ENCODE results near the gene CAMK2A. TPM values are rescaled to one million over a fixed set of nuclear protein-coding genes. Genes with fewer than 3 reads are reported as not detected.

CAMK2A gene
- total RNA-seq, 1 donor from 2014 or later = not detected

DNA sequence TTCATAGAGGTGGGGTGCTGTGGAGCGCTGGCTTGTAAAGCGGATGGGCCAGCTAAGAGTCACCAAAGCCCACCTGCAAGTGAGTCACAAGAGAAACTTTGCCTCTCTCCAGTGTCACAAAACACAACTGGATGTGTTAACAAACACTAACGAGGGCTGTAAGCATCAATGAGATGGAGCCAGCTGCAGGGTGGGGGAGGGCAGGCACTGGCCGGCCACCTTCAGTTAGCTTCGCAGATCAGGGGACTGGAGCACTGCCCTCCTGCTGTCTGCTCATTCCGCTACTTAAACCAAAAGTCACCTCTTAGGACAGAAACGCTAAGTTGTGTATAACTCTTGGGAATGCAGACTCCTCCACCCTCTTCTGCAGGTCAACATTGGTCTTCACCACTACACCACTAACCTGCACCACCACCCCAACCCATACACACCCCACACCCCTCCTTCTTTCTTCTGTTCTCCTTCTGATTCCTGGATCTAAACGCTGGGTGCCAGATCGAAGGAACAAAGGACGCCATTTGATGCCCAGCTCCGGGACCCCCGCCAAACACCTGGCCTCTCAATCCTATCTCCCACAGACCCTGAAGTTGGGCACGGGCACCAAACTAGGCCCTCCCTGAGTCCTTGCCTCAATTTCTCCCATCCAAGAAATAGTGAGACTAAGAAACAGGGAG is 11.1 kb upstream of the CAMK2A start:
- DNase-seq (ENCODE audit: low read depth, low spot score) = no peak

- no peak for DNase-seq (ENCODE audit: low read depth, low spot score)
These were observed 10.2 kb upstream of the CAMK2A start for GRCh38 chr5:150299571-150300327.

- no peak for DNase-seq (ENCODE audit: low read depth, low spot score)
These were observed 9.3 kb upstream of the CAMK2A start for GRCh38 chr5:150298701-150299451.

GRCh38 chr5:150297934-150298595 is 8.5 kb upstream of the CAMK2A start:
- no peak for DNase-seq (ENCODE audit: low read depth, low spot score)

- no peak for DNase-seq (ENCODE audit: low read depth, low spot score)
These were observed 7.8 kb upstream of the CAMK2A start for GRCh38 chr5:150297236-150297890.

DNA sequence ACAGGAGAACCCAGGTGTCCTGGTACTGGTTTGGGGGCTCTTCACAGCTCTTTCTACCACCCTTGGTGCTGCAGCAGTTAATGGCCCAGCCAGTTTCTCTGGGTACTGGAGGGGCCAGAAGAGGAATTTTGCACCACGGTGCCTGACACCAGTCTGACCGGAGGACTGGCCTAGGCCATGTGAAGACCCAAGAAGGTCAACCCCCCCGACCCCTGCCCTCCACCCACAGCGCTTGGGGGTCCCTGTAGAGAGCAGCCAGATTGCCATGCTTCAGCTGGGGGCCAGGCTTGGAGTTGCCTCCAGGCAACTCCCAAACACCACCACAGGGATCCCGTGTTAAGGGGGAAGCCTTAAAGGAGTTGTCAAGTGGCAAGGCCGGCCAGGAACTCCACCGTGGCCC is 6.9 kb upstream of the CAMK2A start:
- DNase-seq (ENCODE audit: low read depth, low spot score) = no peak

DNA sequence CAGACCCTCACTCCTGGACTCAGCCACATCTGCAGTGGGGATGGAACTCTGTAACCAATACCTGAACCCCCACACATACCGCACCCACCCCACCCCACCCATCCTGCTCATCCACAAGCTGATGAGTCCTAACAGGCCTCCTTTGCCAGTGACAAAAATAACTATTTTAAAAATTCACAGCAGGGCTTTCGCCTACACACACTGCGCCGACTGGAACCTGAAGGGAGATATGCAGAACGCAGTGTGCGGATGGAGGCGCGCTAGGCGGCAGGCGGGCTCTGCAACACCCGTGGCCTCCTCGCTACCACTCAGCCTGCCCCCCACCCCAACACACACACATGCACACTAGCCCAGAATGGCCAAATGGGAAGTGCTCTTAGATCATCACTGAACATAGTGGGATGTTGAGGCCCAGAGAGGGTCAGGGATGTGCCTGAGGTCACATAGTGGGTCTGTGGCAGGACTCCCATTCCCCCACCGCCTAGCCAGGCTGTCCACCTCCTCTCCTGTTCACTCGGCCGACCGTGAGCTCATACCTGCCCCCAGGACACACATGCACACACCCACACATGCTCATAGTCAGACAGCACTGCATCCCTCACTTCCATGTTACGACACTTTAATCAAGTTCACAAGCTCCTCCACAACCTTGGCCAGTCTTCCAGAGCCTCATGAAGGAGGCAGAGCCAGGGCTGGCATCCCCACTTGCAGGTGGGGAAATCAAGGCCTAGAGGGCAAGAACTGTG is 6.3 kb upstream of the CAMK2A start:
- no peak for DNase-seq (ENCODE audit: low read depth, low spot score)

- DNase-seq (ENCODE audit: low read depth, low spot score) = no peak
These were observed 5.6 kb upstream of the CAMK2A start for GRCh38 chr5:150295172-150295634.

DNA sequence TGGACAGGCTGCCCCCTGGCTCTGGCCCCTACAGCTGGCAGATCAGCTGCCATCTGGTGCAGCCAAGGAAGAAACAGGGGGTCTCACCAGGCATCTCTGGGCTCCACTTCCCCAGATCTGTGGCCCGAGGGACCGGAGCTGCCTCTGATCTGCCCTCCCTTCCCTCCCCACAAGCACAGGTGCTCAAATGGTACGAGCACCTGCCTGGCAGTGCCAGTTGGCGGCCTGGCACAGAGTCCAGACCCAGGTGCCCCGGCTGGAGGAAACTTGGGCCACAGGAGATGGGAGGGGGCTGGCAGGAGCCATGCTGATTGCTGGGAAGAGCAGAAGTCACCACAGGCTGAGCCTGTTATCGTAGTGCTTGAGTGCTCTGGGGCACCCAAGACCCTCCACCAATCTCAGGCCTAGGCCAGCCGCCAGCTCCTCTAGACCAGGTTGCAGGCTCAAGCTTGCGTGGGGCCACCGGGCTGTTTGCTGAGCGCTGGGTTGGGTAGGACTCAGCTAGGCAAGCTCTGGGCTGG is 5.0 kb upstream of the CAMK2A start:
- no peak for DNase-seq (ENCODE audit: low read depth, low spot score)

- DNase-seq (ENCODE audit: low read depth, low spot score) = no peak
These were observed 3.7 kb upstream of the CAMK2A start for GRCh38 chr5:150293091-150293941.

DNA sequence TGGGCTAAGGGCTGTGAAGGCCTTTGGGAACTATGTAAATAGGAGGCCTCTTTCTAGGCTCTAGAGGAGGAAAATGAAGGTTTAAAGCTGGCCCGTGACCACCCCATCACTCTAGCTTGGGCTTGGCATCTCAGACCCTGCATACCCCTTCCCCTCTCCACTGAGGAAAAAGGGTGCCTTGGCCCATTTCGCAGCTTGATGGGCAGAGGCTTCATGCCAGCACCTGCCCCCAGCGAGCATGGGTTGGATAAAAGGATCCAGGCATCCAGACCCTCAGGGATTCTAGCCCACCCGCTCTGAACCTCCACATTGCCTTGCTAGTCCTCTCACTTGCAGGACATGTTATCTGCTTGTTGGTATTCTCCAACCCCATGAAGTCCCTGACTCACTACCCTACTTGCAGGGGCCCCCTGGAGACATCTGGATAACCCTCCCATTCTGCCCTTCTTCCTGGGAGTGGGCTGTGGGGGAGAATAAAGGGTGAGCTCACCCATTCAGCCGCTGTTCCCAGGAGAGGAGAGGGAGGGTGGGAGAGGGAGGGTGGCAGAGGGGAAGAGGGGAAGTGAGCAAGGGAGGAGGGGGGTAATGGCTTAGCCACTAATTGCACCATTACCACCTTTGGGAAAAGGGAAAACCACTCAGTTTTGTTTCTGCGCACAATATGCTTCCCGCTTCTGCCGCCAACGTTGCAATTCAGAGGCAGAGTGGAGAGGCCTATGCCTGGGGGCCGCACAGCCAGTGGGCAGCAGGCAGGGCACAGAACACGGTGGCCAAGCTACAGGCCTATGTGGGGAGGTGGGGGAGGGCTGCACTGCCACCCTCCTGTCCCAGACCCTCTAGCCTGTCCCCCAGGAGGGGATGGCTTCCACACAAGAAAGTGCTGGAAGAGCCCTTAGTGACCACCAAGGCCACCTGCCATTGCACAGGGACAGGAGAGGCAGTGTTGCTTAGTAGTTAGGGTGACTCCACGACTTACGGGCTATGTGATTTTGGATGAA is 2.1 kb upstream of the CAMK2A start:
- DNase-seq (ENCODE audit: low read depth, low spot score) = no peak

DNA sequence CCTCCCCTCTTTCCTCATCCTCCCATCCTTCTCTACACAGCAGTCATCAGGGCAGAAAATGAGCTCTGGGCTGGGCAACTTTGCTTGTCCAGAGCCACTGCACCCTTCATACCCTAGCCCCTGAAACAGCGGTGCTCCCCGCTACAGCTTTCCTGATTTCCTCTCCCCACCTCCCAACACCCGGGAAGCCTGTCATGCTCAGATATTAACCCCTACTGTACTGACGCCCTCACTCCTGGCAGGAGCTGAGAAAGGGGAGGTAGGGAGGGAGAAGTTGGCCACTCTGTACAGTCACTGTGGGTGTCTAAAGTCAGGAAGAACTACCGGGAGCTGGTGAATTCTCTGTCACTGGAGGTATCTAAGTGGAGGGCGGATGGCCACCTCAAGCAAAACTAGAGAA is 782 bp downstream of the CAMK2A start:
- DNase-seq (ENCODE audit: low read depth, low spot score) = no peak

DNA sequence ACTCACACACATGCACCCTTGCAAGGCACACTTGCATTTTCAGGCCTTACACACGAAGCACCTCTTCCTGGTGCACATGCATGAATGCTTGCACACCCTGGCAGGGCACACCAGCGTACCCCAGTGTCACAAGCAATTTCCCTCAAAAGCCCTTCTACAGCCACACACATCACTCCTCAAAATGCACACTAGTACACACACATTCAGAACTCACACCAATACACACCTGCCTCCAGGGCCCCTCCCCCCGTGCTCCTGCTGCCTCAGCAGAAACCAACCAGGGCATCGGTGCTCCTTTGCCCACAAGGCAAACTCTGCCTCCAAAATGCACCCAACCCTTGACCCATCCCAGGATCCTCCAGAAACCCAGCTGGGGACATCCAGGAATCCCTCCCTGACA is 1.2 kb downstream of the CAMK2A start:
- DNase-seq (ENCODE audit: low read depth, low spot score) = no peak

GRCh38 chr5:150286820-150287219 is 2.8 kb downstream of the CAMK2A start:
- no peak for DNase-seq (ENCODE audit: low read depth, low spot score)

GRCh38 chr5:150285114-150285513 is 4.5 kb downstream of the CAMK2A start:
- DNase-seq (ENCODE audit: low read depth, low spot score) = no peak

DNA sequence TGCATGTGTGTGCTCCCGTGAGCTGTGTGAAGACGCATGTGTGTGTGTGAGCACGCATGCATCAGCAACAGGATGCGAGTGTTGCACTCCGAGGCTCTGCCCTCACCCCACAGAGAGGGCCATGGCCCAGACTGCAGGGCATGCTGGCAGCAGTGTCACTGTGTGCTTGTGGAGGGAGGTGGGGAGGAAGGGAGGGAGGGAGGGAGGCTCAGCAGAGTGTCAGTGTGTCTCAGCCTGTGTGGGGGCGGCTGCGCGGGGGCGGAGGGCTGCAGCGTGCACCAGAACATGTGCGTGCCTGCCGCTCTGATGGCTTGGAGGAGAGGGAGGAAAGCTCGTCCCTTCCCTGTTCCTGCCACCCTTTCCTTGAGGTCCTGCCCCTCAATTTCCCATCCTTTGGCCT is 5.3 kb downstream of the CAMK2A start:
- no peak for DNase-seq (ENCODE audit: low read depth, low spot score)

DNA sequence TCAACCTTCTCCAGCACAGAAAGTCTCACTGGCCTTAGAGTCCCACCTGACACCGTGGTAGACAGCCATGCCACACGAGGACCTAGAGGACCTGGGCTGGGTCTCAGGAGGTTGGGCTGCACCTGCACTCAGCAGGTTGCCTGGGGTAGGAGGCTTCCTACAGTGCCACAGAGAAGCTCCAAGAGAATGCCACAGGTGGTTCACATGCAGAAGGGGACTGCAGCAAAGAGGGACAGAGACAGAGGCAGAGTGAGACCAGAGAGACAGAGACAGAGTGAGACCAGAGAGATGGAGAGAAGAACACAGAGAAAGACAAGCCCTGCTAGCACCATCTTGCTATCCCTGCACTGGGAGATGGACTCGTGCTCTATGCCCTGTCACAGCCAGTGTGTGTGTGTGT is 5.7 kb downstream of the CAMK2A start:
- DNase-seq (ENCODE audit: low read depth, low spot score) = no peak

DNA sequence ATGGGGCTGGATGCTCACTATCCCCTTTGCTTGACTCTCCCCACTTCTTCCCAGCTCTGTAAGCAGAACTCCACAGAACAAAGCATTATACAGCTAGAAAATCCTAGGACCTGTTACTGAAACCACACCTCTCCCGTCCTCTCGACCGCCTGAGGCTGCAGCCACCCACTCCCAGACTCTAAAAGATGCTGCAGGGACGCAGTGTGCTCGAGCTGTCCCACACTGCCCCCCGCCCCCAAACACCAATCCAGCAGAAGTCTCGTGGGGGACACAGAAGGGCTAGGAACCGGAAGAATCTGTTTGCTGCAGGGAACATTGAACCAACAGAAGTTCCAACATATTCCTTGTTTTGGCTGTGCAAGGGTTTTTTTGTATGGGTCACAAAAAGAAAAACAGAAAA is 7.6 kb downstream of the CAMK2A start:
- no peak for DNase-seq (ENCODE audit: low read depth, low spot score)
